Frontal cortex (tissue), 4 donors: Measurements from ENCODE around the gene MAP1S. TPM values are rescaled to one million over a fixed set of nuclear protein-coding genes. Genes with fewer than 3 reads are reported as not detected.
A peak's percentile ranks its signal among the peaks of the same experiment; 100 is the strongest.
"Not testable (repeated sequence)": the region's sequence is repeated elsewhere in the genome, so short reads cannot be mapped to it uniquely, and the experiment has no call there.

ENCODE experiments used
- DNase-seq, 2 donors: peaks; one replicate each; pipeline ENCODE4 v3.0.0; 2012; ENCODE audit warnings: low spot score in 2 of 2
- FAIRE-seq: peaks from 2 replicates; lab custom pipeline; 2012; peaks lifted over from hg19 to GRCh38; lab: Jason Lieb, UNC
- total RNA-seq: library from RNA; depleted of rRNA; stranded (reverse); fragments of >200 nt; gene quantifications from one replicate; pipeline ENCODE4 v1.2.3, GENCODE V29; 2014
- donor health status: control.
- donor health status: control.
- donor health status: control.

Gene MAP1S
- total RNA-seq, 1 donor from 2014 or later, result 20.8 TPM

DNA sequence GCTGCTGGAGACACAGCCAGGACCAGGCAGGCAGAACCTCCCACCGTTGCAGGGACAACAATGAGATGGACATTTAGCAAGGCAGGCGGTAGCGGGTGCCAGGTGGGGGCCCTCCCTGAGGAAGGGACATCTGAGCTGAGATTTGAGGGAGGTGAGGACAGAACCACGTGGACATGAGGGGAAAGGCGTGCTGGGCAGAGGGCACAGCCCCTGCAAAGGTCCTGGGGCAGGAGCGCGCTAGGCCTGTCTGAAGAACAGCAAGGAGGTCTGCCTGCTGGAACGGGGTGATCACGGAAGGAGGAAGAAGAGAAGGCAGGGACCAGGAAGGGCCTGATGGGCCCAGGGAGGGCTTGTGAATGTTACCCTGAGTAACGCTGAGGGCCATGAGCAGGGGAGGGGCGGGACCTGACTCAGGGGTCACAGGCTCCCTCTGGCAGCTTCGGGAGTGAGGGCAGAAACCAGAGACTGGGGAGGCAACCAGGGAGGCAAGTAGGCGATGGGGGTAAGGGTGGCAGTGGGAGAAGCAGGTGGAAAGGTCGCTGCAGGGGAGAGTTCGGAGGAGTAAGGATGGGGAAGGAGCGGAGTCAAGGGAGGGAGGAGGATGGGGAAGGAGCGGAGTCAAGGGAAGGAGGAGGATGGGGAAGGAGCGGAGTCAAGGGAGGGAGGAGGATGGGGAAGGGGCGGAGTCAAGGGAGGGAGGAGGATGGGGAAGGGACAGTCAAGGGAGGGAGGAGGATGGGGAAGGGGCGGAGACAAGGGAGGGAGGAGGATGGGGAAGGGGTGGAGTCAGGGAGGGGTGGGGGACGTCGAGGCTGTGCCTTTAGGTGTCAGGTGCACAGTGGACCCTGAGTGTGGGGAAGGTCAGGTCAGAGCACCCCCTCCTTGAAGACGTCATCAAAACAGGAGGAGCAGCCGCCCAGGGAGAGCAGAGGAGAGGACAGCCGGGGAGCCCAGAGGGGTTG lies 60.0 kb downstream of the MAP1S start:
- DNase-seq, result peak; percentile 53 to 64
- no peak for FAIRE-seq

DNA sequence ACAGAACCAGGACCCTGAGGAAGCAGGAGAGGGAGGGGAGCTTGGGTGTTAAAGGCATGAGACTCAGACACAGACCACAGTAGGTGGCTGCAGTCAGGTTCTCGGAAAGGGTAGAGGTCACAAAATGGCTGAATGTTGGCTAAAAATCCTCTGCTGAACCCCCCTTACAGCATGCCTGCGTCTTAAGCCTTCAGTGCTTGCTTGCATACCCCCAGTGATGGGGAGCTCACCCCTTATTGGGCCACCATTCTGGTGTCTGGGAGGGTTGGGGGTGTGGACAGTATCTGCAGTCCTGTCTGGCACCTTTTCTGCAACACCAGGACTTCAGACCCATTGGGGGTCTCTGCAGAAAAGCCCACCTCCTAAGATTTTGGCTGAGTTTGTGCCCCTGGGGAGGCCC lies 61.5 kb downstream of the MAP1S start:
- FAIRE-seq, result no peak

GRCh38 chr19:17783721-17784120 lies 64.4 kb downstream of the MAP1S start:
- FAIRE-seq, result not testable (repeated sequence)

More for the DNA sequence above, 61.5 kb downstream of the MAP1S start:
- no peak for DNase-seq

More at GRCh38 chr19:17783721-17784120, 64.4 kb downstream of the MAP1S start:
- not testable (repeated sequence) for DNase-seq

Other genes with a start within 250 kb of the MAP1S start
- 10.2 TPM for gene SLC27A1, start 249.0 kb upstream of the MAP1S start, total RNA-seq
- gene PGLS, start 207.8 kb upstream of the MAP1S start, total RNA-seq, result 38.3 TPM
- 17.1 TPM for gene COLGALT1, start 163.8 kb upstream of the MAP1S start, total RNA-seq
- gene UNC13A, start 31.1 kb upstream of the MAP1S start, total RNA-seq, result 27.3 TPM
- 26.1 TPM for gene FCHO1, start 32.0 kb downstream of the MAP1S start, total RNA-seq
- gene B3GNT3, start 75.7 kb downstream of the MAP1S start, total RNA-seq, result not detected
- not detected for gene INSL3, start 102.0 kb downstream of the MAP1S start, total RNA-seq
- 1.6 TPM for gene JAK3, start 128.5 kb downstream of the MAP1S start, total RNA-seq
- 937 TPM for gene RPL18A, start 140.4 kb downstream of the MAP1S start, total RNA-seq
- gene SLC5A5, start 152.5 kb downstream of the MAP1S start, total RNA-seq, result 2.9 TPM
- 15.5 TPM for gene CCDC124, start 213.5 kb downstream of the MAP1S start, total RNA-seq
- 16.3 TPM for gene KCNN1, start 247.6 kb downstream of the MAP1S start, total RNA-seq